MM.1S (cell line): ENCODE data around the gene MRM1.

Experiments used
- DNase-seq: peaks from one replicate; pipeline ENCODE4 v3.0.0-alpha.2; 2015
- H2AFZ ChIP-seq: fragments of 300-600 bp; sonication (generic); 2 replicates; pipeline ENCODE4 v1.6.0; 2016; ENCODE audit warnings: antibody characterized with exemption, low read length
- H3F3A ChIP-seq: fragments of 300-600 bp; sonication (generic); 2 replicates; pipeline ENCODE4 v1.6.1; 2016; ENCODE audit warnings: mild to moderate bottlenecking, antibody characterized with exemption, low read length, moderate library complexity, mixed read lengths; ENCODE audit not compliant: insufficient read depth
- H3K27ac ChIP-seq: fragments of 300-600 bp; sonication (generic); 2 replicates; pipeline ENCODE4 v1.5.1; 2016; ENCODE audit warnings: mild to moderate bottlenecking, low read length
- H3K27me3 ChIP-seq: fragments of 300-600 bp; sonication (generic); replicated peaks from 2 replicates; pipeline ENCODE4 v1.6.0; 2016; ENCODE audit warnings: low read length; ENCODE audit not compliant: insufficient read depth
- H3K36me3 ChIP-seq: fragments of 300-600 bp; sonication (generic); replicated peaks from 2 replicates; pipeline ENCODE4 v1.6.1; 2016; ENCODE audit warnings: mild to moderate bottlenecking, low read length, mixed read lengths; ENCODE audit not compliant: insufficient read depth
- H3K4me1 ChIP-seq: fragments of 300-600 bp; sonication (generic); 2 replicates; pipeline ENCODE4 v1.6.1; 2016; ENCODE audit warnings: low read length, mixed read lengths
- H3K4me2 ChIP-seq: fragments of 300-600 bp; sonication (generic); 2 replicates; pipeline ENCODE4 v1.6.0; 2016; ENCODE audit warnings: low read depth, low read length
- H3K4me3 ChIP-seq: fragments of 300-600 bp; sonication (generic); 2 replicates; pipeline ENCODE4 v1.5.1; 2016; ENCODE audit warnings: low read length, mixed read lengths
- H3K79me2 ChIP-seq: fragments of 300-600 bp; sonication (generic); 2 replicates; pipeline ENCODE4 v1.6.1; 2016; ENCODE audit warnings: mixed run types, low read length, mixed read lengths
- H3K9ac ChIP-seq: fragments of 300-600 bp; sonication (generic); 2 replicates; pipeline ENCODE4 v1.6.1; 2016; ENCODE audit warnings: low read length, mixed read lengths
- H3K9me2 ChIP-seq: fragments of 300-600 bp; sonication (generic); replicated peaks from 2 replicates; pipeline ENCODE4 v1.6.1; 2016; ENCODE audit warnings: mild to moderate bottlenecking, low read length, mixed read lengths; ENCODE audit not compliant: insufficient read depth
- H3K9me3 ChIP-seq: fragments of 300-600 bp; sonication (generic); replicated peaks from 2 replicates; pipeline ENCODE4 v1.6.1; 2016; ENCODE audit warnings: mild to moderate bottlenecking, low read length, mixed read lengths; ENCODE audit not compliant: insufficient read depth
- H4K20me1 ChIP-seq: fragments of 300-600 bp; sonication (generic); 2 replicates; pipeline ENCODE4 v1.6.1; 2016; ENCODE audit warnings: mild to moderate bottlenecking, low read length, moderate library complexity, mixed read lengths; ENCODE audit not compliant: insufficient read depth
- CTCF ChIP-seq: fragments of 300-600 bp; sonication (generic); IDR thresholded peaks from 2 replicates; pipeline ENCODE4 v1.5.1; 2016; ENCODE audit warnings: antibody characterized with exemption, low read length, mixed read lengths
- EZH2 ChIP-seq: fragments of 300-600 bp; sonication (generic); optimal IDR thresholded peaks from 2 replicates; pipeline ENCODE3; 2017; ENCODE audit warnings: low read depth, mild to moderate bottlenecking, antibody characterized with exemption, low read length, mixed read lengths
- EZH2phosphoT487 ChIP-seq: fragments of 300-600 bp; sonication (generic); IDR thresholded peaks from 2 replicates; pipeline ENCODE4 v1.6.1; 2018; ENCODE audit warnings: antibody characterized with exemption, low read length

MRM1 gene

GRCh38 chr17:36657763-36658490 lies 56.5 kb downstream of the MRM1 start:
- Histone ChIP-seq H3K9ac (no peak overlapping the region), H3K9me2 (no peaks in the 10 kb centered on the region), H3F3A (no peaks in the 10 kb centered on the region), H3K79me2 (no peaks in the 10 kb centered on the region), H3K4me2 (no peak overlapping the region), H3K36me3 (no peaks in the 10 kb centered on the region), H2AFZ (no peak overlapping the region), H4K20me1 (no peaks in the 10 kb centered on the region), H3K4me3 (no peak overlapping the region), H3K9me3 (no peaks in the 10 kb centered on the region), H3K27ac (no peak overlapping the region), H3K27me3 (peaks cover 36% of the 10 kb centered on the region), H3K4me1 (no peaks in the 10 kb centered on the region)
- DNase-seq, result no peak
- no peak for TF ChIP-seq EZH2phosphoT487
- no peak for TF ChIP-seq CTCF
- TF ChIP-seq EZH2, result no peak
